Right hindlimb (tissue), 1 donor: ENCODE results near the gene ATF7.
"Not testable (repeated sequence)": the region's sequence is repeated elsewhere in the genome, so short reads cannot be mapped to it uniquely, and the experiment has no call there.

ENCODE experiments used
- DNase-seq: peaks from one replicate; pipeline ENCODE4 v3.0.0-alpha.2; 2018

ATF7 gene

DNA sequence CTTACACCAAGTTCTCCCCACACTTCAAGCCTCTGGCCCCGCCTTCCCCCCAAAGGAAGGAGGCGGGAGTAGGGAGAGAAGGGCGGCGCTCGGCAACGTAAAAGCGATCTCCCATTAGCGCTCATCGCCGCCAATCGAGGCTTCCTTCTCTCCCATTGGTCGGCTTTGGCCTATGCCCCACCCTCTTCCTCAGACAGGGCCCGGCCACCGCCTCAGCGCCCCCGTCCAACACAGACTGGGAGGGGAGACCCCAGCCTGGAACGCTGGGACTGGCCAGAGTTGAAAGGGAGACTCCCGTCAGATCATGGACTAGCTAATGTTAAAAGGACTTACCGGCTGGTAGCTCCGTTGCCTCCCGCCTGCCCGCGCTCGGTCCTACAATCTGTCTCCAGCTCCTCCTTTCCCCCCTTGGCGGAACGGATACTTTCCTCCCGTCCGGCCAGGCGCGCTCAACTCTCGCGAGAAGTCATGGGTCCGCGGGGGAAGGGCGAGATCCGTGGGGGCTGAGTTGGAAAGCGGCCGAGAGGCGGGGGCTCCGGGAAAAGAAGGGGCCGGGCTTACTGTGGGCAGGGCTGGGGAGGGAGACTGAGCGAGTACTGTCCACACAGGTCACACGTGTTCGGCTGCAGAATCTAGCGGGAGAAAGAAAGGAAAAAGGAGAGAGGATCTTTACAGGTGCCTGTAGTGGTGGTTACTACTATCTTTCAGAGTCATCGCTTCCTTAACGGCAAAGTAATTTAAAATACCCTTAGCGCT lies at the start of gene ATF7:
ATF7 (minus strand) TSS at position 437 of the 756 bp plus-strand sequence. CDS start 25,382 bp downstream, outside the sequence.
- DNase-seq = peak; percentile 99

DNA sequence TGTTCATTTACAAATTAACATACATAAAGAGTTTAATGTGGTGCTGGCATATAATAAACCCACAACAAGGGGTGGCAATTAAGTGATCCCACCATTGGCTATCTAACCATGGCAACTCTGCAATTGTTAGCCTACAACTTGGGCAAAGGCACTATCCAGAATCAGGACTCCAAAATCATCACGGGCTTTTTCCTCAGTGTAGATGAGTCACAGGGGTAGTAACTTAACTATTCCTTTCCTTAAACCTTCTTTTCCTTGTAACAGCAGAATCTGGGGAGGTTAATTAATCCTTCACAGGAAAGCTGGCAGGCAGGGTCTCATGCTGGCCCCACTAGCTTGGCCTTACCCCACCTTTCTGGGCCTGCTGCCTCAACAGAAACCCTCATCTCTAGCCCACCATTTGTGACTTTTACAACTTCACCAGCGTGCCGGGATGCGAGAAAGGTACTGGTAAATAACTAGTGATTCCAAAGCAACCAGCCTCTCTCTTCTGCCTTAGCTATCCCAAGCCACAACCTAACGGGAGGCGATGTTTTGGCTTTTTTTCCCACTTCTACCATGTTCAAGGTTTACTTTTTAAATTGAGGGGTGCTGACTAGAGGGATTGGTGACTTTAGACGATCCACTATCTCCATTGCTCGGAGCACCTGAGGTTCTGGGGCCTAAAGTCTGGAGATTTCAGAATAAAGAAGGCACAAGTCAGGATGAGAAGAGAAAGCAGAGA lies 49.0 kb upstream of the ATF7 start:
- no peak for DNase-seq

DNA sequence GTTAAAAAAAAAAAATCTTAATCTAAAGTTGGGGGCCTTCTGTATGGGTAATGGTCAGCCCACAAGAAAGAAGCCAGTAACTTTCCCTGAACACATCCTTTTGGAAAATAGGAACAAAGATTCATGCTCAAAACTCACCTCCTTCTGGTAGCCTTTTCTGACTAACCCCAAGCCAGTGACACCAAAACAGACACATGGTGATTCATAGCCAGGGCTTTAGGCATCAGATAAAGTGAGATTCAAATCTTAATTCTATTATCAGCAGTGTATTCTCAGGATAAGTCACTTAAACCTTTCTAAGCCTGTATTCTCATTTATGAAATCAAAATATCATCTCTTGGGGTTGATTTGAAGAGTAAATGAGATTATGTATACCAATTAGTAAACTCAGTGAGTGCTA lies 44.8 kb upstream of the ATF7 start:
- DNase-seq = no peak

DNA sequence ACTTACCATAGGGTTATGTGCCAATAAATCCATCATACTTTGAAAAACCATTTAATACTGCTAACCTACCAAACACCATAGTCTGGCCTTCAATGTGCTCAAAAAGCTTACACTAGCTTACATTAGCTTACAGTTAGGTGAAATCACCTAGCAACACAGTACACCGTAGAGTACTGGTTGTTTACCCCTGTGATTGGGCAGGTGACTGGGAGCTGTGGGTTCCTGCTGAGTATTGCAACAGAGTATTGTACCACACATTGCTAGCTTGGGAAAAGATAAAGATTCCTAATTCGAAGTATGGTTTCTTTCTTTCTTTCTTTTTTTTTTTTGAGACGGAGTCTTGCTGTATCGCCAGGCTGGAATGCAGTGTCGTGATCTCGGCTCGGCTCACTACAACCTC lies 44.1 kb upstream of the ATF7 start:
- DNase-seq = no peak

DNA sequence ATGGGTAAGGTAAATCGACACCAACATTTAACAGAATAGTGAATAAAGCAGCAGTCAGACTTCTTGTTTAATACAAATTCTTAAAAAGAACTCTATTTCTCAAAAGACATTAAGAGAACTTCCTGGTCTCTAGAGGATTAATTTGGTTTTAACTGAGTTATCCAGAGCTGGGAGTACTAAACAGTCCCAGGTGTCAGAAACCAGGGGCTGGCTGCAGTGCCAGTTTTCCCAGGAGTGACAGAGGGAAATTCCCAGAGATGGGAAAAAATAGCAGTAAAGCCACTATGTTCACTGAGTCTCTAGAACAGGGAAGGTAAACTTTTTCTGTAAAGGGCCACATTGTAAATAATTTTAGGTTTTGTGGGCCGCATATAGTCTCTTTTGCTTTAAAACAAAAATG lies 40.9 kb upstream of the ATF7 start:
- DNase-seq = no peak

DNA sequence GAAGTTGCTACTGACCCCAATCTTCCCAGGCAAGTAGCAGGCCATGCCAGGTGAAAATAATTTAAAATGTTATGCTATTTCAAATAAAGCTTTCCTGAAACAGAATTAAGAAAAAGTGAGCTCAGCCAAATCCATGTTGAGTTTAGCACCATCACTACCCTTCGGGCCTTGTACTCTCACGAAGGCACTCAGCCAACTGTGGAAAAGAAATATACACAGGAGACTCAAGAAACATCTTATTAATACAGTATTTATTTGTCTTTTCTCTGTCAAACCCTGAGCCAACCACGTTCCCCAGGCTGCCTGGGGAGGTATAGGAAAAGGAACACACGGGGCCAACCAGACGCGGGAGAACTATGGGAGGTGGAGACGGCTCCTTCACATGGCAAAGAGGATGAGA lies 38.8 kb upstream of the ATF7 start:
- peak; percentile 34 for DNase-seq

DNA sequence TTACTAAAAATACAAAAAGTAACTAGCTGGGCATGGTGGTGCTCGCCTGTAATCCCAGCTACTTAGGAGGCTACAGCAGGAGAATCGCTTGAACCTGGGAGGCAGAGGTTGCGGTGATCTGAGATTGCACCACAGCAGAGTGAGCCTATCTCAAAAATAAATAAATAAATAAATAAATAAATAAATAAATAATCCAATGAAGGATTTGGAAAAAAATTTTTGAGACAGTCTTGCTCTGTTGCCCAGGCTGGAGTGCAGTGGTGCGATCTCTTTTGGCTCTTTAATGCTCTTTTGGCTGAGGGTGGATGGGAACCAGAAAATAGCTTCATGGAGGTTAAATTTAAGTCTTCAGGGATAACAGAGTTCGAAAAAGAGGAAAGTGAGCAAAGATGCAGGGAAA lies 38.0 kb upstream of the ATF7 start:
- no peak for DNase-seq

DNA sequence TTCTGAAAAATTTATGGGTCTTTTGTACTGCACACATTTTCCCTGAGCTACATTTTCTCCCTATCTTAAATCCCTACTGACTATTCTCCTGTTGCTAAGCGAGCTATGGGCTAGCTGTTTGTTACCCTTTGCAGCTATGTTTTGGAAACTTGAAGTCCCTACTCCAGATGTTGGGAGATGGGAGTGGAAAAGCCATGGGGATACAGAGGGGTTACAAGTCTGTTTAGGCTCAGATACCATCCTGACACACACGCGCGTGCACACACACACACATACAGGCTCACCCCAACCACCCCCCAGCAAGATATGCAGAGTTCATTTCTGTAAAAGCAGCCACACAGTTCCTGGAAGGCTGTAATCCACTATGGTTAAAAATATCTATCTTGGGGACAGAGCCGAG lies 33.9 kb upstream of the ATF7 start:
- peak; percentile 52 for DNase-seq

DNA sequence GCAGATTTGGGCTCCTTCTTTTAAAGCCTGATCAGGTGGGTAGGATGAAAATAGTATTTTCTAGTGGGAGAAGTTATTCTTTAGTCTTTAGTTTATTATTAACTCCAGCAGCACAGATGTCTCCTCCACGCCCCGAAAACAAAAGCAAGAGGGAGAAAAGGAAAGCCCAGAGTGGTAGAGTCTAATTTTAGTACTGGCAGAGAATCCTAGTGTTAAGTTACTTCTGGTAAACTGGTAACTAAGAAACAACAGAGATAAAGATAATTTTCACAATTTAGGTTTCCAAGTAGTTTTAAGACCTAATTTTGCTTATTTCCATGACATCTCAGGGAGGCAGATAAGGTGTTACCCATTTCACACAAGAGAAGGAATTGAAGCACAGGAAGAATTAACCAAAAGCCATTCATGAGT lies 33.4 kb upstream of the ATF7 start:
- DNase-seq = no peak

DNA sequence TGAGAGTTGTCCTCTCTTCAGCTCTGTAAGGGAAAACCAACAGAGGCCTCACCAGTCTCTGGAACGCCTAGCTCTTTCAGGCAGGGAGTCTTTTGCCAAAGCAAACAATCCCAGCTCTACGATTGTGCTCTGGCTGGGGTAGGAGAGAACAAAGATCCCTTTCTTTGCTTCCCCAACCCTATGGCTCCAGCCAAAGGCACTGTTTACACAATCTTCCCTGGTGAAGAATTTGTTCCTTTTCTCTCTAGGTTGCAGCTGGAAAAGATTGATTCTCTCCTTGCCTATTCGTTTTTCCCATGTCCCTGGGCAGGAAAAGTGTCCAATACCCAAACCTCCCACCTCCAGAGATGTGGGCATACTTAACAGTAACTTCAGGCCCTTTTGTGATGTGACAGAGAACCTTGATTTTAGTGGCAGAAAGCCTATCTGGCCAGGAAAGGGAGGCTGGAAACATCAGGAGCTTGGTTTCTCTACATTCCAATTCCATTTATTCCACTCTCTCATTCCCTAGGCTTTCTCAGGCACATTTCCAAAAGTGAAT lies 32.9 kb upstream of the ATF7 start:
- DNase-seq = peak; percentile 83

DNA sequence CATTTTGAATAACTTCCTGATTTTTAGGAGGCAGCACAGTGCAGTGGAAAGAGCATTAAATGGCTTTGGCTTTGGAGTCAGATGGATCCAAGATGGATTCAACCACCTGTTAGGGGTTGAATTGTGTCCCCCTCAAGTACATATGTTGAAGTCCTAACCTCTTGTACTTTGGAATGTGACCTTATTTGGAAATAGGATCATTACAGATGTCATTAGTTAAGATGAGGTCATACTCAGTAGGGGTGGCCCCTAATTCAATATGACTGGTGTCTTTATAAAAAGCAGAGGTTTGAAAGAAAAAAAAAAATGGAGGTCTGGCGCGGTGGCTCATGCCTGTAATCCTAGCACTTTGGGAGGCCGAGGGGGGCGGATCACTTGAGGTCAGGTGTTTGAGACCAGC lies 30.9 kb upstream of the ATF7 start:
- no peak for DNase-seq

DNA sequence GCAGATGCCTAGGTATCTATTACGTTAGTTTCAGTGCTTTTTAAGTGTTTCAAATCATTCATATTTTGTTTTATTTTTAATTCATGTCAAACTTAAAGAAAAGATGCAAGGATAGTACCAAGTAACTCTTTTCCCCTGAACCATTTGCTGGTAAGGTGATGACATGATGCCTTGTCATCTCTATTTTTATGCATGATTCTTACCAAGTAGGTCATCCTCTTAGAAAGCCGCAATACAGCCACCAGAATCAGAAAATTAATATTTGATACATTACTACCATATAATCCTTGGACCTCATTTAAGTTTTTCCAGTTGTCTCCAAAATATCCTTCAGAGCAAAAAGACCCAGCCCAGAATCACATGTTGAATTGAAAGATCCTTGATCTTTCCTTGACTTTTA lies 27.4 kb upstream of the ATF7 start:
- DNase-seq = no peak

DNA sequence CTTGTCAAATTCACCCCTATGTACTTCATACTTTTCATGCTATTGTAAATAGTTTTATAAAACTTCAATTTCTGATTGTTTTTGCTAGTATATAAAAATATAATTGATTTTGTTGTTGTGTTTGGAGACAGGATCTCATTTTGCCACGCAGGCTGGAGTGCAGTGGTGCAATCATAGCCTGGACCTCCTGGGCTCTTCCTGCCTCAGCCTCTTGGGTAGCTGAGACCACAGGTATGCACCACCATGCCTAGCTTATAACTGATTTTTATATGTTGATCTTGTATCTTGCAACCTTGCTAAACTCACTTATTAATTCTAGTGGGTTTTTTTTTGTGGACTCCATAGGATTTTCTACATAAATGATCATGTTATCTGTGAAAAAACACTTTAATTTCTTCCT lies 26.2 kb upstream of the ATF7 start:
- DNase-seq = no peak

DNA sequence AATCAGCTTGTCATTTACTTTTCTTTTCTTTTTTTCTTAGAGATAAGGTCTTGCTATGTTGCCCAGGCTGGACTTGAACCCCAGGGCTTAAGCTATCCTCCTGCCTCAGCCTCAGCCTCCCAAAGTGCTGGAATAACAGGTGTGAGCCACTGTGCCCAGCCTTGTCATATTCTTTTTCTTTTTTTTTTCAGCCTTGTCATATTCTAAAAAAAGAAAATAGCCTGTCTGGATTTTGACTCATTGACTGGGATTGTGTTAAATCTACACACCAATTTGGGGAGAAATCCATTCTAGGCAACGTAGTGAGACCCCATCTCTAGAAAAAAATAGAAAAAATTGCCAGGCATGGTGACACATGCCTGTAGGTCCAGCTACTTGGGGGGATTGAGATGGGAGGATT lies 25.6 kb upstream of the ATF7 start:
- no peak for DNase-seq

DNA sequence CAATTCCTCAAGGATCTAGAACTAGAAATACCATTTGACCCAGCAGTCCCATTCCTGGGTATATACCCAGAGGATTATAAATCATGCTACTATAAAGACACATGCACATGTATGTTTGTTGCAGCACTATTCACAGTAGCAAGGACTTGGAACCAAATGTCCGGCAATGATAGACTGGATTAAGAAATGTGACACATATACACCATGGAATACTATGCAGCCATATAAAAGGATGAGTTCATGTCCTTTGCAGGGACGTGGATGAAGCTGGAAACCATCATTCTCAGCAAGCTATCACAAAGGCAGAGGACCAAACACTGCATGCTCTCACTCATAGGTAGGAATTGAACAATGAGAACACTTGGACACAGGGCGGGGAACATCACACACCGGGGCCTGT lies 20.1 kb upstream of the ATF7 start:
- not testable (repeated sequence) for DNase-seq

DNA sequence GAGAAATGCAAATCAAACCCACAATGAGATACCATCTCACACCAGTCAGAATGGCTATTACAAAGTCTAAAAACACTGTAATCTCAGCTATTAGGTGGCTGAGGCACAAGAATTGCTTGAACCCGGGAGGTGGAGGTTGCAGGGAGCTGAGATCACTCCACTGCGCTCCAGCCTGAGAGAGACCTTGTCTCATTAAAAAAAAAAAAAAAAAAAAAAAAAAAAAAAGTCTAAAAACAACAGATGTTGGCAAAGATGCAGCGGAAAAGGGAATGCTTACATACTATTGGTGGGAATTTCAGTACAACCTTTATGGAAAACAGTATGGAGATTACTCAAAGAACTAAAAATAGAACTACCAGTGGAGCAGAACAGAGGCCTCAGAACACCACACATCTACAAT lies 19.0 kb upstream of the ATF7 start:
- DNase-seq = no peak

DNA sequence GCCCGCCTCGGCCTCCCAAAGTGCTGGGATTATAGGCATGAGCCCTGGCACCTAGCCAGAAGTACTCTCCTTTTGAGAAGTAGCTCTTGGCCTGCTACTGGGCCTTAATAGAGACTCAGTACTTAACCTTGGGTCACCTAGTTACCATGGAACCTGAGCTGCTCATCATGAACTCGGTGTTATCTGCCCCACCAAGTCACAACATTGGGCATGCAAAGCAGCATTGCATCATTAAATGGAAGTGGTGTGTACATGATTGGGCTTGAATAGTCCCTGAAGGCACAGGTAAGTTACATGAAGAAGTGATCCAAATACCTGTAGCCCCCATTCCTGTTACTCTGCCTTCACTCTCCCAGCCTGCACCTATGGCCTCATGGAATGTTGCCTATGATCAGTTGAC lies 18.0 kb upstream of the ATF7 start:
- no peak for DNase-seq

DNA sequence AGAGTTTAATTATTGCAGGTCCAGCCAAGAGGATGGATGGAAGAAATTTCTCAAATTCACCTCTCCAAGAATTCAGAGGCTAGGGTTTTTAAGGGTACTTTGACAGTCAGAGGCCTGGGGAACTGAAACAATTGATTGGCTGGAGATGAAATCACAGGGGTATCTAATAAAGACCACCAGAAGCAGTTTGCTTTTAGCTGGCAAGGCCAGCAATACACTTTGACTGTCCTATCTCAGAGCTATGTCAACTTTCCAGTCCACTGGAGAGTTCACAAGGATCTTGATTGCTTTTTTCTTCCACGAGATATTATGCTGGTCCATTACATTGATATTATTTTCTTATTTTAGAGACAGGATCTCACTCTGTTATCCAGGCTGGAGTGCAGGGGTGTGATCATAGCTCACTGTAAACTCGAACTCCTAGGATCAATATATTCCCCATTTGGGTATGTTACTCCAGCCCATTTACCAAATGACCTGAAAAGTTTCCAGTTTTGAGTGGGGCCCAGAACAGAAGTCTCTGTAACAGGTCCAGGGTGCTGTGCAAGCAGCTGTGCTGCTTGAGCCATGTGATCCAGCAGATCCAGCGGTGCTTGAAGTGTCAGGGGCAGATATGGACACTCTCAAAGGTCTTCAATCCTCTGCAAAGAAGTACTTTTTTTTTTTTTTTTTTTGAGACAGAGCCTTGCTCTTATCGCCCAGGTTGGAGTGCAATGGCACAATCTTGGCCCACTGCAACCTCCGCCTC lies 17.2 kb upstream of the ATF7 start:
- DNase-seq = no peak

DNA sequence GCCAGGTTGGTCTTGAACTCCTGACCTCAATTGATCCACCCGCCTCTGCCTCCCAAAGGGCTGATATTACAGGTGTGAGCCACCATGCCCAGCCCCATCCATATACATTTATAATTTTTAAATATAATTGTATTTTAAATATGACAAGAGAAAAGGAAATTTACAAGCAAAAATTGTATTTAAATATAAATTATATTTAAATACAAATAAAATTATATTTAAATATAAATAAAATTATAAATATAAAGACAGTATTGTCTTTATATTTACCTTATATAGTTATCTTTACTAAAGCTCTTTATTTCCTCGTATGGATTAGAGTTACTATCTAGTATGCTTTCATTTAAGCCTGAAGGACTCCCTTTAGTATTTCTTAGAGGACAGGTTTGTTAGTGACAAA lies 11.9 kb upstream of the ATF7 start:
- no peak for DNase-seq

DNA sequence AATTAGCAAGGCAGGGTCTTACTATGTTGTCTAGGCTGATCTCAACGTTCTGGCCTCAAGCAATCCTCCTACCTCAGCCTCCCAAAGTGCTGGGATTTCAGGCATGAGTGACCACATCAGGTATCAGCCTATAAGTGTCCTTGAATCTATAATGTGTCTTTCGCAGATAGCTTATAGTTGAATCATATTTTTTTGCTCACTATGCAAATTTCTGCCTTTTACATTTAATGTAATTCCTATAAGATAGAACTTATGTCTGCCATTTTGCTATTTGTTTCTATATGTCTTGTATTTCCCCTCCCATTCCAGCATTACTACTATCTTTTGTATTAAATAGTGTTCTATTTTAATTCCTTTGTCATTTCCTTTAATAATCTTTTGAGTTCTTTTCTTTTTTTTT lies 10.5 kb upstream of the ATF7 start:
- DNase-seq = no peak

DNA sequence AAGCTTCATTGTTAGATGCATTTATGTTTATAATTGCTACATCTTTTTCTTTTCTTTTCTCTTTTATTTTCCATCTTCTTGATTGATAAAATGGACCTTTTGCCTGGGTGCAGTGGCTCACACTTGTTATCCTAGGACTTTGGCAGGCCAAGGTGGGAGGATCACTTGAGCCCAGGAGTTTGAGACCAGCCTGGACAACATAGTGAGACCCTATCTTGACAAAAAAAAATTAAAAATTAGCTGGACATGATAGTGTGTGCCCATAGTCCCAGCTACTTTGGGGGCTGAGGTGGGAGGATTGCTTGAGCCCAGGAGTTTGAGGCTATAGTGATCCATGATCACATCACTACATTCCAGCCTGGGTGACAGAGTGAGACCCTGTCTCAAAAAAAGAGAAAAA lies 9.5 kb upstream of the ATF7 start:
- not testable (repeated sequence) for DNase-seq

DNA sequence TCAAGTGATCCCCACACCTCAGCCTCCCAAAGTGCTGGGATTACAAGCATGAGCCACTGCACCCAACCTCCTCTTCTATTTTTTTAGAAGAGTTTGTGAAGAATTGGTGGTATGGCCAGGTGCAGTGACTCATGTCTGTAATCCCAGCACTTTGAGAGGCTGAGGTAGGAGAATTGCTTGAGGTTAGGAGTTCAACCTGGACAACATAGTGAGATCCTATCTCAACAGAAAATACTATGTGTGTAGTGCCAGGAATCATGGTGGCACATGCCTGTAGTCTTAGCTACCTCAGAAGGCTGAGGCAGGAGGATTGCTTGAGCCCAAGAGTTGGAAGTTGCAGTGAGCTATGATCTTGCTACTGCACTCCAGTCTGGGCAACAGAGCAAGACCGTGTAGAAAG lies 5.5 kb upstream of the ATF7 start:
- DNase-seq = no peak

DNA sequence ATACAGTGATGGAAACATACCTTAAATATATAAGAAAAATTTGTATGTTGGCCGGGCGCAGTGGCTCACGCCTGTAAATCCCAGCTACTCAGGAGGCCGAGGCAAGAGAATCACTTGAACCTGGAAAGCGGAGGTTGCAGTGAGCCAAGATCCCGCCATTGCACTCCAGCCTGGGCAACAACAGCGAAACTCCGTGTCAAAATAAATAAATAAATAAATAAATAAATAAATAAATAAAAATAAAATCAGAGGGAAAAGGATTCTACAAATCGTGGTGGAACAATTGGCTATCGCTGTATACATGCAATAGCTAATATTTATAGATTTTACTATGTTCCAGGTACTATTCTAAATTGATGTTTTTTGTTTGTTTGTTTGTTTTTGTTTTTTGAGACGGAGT lies 1.7 kb upstream of the ATF7 start:
- no peak for DNase-seq

DNA sequence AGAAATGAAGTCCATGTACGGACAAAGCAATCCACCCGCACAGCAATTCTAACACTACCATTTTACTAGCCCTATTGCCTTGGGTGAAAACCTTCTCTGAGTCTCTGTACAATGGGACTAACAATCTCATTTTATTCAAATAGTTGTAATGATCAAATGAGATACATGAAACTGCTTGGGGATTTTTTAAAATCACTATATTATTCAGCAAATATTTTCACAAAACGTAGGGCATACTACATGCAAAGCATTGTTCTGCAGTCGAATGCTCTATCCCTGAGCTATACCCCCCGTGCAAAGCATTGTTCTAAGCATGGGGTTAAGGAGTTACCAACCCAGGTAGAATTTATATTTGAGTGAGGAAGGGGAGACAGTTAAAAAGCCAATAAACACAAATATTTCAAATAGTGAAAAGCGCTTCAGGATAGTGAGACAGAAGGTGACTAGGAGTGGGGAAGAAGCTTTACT lies 554 bp upstream of the ATF7 start:
- DNase-seq = no peak
